OCI-LY3 (cell line): ENCODE data around the gene CTDSPL.

Source experiments
- H2AFZ ChIP-seq: fragments of 200-600, 300-600 bp; shearing (Covaris generic); 2 replicates; pipeline ENCODE4 v1.6.0; 2014; ENCODE audit warnings: antibody characterized with exemption, low read depth, low read length
- H3K27ac ChIP-seq: fragments of 200-600, 300-600 bp; sonication (generic); 2 replicates; pipeline ENCODE4 v1.5.1; 2014; ENCODE audit warnings: mild to moderate bottlenecking, low read length, moderate library complexity, mixed read lengths
- H3K27me3 ChIP-seq: fragments of 200-600, 300-600 bp; sonication (generic); 2 replicates; pipeline ENCODE4 v1.6.1; 2014; ENCODE audit warnings: low read depth, low read length, mixed read lengths
- H3K36me3 ChIP-seq: fragments of 200-600, 300-600 bp; sonication (generic); replicated peaks from 2 replicates; pipeline ENCODE3; 2014; ENCODE audit warnings: low read depth, low read length, mixed read lengths
- H3K4me1 ChIP-seq: fragments of 300-600, 200-600 bp; sonication (generic); 2 replicates; pipeline ENCODE4 v1.6.1; 2014; ENCODE audit warnings: low read length, mixed read lengths
- H3K4me2 ChIP-seq: fragments of 200-600, 300-600 bp; sonication (generic); 2 replicates; pipeline ENCODE4 v1.6.1; 2014; ENCODE audit warnings: low read length, mixed read lengths
- H3K4me3 ChIP-seq: fragments of 300-600, 200-600 bp; sonication (generic); 2 replicates; pipeline ENCODE4 v1.5.1; 2014; ENCODE audit warnings: antibody characterized with exemption, mild to moderate bottlenecking, low read length, moderate library complexity
- H3K79me2 ChIP-seq: fragments of 300-600, 200-600 bp; shearing (Covaris generic); 2 replicates; pipeline ENCODE4 v1.6.1; 2014; ENCODE audit warnings: mild to moderate bottlenecking, low read length, mixed read lengths
- H3K9ac ChIP-seq: fragments of 300-600, 200-600 bp; shearing (Covaris generic); 2 replicates; pipeline ENCODE4 v1.6.0; 2014; ENCODE audit warnings: mild to moderate bottlenecking, low read length, moderate library complexity
- H3K9me3 ChIP-seq: fragments of 200-600, 300-600 bp; shearing (Covaris generic); 2 replicates; pipeline ENCODE4 v1.6.1; 2014; ENCODE audit warnings: low read length, mixed read lengths; ENCODE audit not compliant: insufficient read depth
- H4K20me1 ChIP-seq: fragments of 200-600, 300-600 bp; sonication (generic); 2 replicates; pipeline ENCODE4 v1.6.1; 2016; ENCODE audit warnings: low read length, mixed read lengths; ENCODE audit not compliant: insufficient read depth
- EZH2phosphoT487 ChIP-seq: fragments of 200-600 bp; shearing (Covaris generic); IDR thresholded peaks from 2 replicates; pipeline ENCODE4 v1.6.1; 2018; ENCODE audit warnings: antibody characterized with exemption, mixed run types, low read depth
- TF ChIP-seq, protein P1 (sequence below): fragments of 200-600, 300-600 bp; sonication (generic); IDR thresholded peaks from 2 replicates; pipeline ENCODE4 v1.5.1; 2014; ENCODE audit warnings: antibody characterized with exemption, low read length, low read depth

Gene CTDSPL

DNA sequence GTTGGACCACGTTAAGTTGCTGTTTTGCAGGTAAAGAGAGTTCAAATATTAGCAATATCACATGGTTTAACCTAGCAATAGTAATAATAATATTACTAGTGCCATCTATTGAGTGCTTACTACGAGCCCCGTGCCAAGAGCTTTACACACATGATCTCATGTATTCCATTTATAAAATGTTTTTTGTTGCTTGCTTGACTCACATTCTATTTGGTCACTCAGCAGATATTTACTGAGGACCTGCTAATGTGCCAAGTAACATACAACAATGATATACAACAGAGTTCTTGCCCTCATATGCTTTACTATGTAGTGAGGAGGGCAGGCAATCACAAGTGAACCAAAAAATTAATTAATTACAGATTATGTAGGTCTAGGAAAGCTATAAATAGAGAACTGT, 36.7 kb downstream of the CTDSPL start:
- Histone ChIP-seq H3K4me3 (no peak overlapping the region), H3K9me3 (no peaks in the 10 kb centered on the region), H3K27me3 (0 out of 2 replicates have a peak, but pooled peaks cover 9% of the 10 kb centered on the region), H3K4me1 (no peaks in the 10 kb centered on the region), H4K20me1 (no peaks in the 10 kb centered on the region), H3K36me3 (no peaks in the 10 kb centered on the region), H3K79me2 (no peaks in the 10 kb centered on the region), H3K9ac (no peak overlapping the region), H2AFZ (no peak overlapping the region), H3K27ac (no peak overlapping the region), H3K4me2 (no peak overlapping the region)
- TF ChIP-seq, protein P1, sequence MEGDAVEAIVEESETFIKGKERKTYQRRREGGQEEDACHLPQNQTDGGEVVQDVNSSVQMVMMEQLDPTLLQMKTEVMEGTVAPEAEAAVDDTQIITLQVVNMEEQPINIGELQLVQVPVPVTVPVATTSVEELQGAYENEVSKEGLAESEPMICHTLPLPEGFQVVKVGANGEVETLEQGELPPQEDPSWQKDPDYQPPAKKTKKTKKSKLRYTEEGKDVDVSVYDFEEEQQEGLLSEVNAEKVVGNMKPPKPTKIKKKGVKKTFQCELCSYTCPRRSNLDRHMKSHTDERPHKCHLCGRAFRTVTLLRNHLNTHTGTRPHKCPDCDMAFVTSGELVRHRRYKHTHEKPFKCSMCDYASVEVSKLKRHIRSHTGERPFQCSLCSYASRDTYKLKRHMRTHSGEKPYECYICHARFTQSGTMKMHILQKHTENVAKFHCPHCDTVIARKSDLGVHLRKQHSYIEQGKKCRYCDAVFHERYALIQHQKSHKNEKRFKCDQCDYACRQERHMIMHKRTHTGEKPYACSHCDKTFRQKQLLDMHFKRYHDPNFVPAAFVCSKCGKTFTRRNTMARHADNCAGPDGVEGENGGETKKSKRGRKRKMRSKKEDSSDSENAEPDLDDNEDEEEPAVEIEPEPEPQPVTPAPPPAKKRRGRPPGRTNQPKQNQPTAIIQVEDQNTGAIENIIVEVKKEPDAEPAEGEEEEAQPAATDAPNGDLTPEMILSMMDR: no peak
- no peak for TF ChIP-seq EZH2phosphoT487

DNA sequence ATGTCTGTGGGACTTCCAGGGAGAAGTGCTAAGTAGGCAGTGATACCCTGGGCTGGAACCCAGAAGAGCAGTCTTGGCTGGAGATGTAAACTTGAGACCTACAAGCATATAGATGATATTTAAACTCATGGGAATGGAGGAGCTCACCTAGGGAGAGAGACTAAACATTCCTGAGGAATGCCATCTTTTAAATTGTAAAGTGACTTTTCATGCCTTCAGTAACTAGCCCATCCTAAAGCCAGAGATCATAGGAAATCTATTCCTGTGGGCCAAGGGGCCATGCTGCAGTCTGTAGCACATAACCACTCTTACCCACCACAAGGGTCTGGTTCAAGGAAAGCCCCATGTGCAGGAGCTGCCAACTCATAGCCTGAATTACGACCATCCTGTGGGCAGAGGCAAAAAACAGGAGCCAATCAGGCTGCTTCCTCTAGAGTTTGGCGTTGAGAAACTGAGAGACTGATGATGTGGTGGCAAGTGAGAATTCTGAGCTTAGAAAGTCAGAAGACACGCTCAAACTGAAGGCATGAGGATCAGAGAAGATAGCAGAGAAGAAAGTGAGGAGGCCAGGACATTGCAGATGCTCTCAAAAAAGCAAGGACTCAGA, 37.5 kb downstream of the CTDSPL start:
- Histone ChIP-seq H3K4me1 (no peaks in the 10 kb centered on the region), H4K20me1 (no peaks in the 10 kb centered on the region), H3K79me2 (no peaks in the 10 kb centered on the region), H3K27ac (no peak overlapping the region), H3K36me3 (no peaks in the 10 kb centered on the region), H3K9ac (no peak overlapping the region), H3K9me3 (no peaks in the 10 kb centered on the region), H2AFZ (no peak overlapping the region), H3K4me3 (no peak overlapping the region), H3K4me2 (no peak overlapping the region), H3K27me3 (peaks cover 9% of the 10 kb centered on the region; the same call in 1 of the 2 replicates)
- TF ChIP-seq, protein P1: no peak
- no peak for TF ChIP-seq EZH2phosphoT487

GRCh38 chr3:37899711-37900306, 38.1 kb downstream of the CTDSPL start:
- Histone ChIP-seq H3K9ac (no peak overlapping the region), H3K36me3 (no peaks in the 10 kb centered on the region), H3K4me1 (no peaks in the 10 kb centered on the region), H3K4me2 (no peak overlapping the region), H2AFZ (no peak overlapping the region), H4K20me1 (no peaks in the 10 kb centered on the region), H3K27ac (no peak overlapping the region), H3K27me3 (peaks cover 9% of the 10 kb centered on the region; the same call in 1 of the 2 replicates), H3K79me2 (no peaks in the 10 kb centered on the region), H3K4me3 (no peak overlapping the region), H3K9me3 (no peaks in the 10 kb centered on the region)
- no peak for TF ChIP-seq EZH2phosphoT487
- TF ChIP-seq, protein P1: no peak

- Histone ChIP-seq H3K4me2 (no peak overlapping the region), H3K4me1 (no peaks in the 10 kb centered on the region), H3K4me3 (no peak overlapping the region), H3K79me2 (no peaks in the 10 kb centered on the region), H3K36me3 (no peaks in the 10 kb centered on the region), H3K27me3 (peaks cover 9% of the 10 kb centered on the region), H3K9me3 (peaks cover 2% of the 10 kb centered on the region; the same call in 1 of the 2 replicates), H4K20me1 (no peaks in the 10 kb centered on the region), H3K9ac (no peak overlapping the region), H2AFZ (no peak overlapping the region), H3K27ac (no peak overlapping the region)
- no peak for TF ChIP-seq EZH2phosphoT487
- TF ChIP-seq, protein P1: no peak
Observed at GRCh38 chr3:37901721-37902120, 40.0 kb downstream of the CTDSPL start.
